HL-60 (cell line): ENCODE measurements around the gene SLCO2A1.

Source experiments
- CTCF ChIP-seq: IDR thresholded peaks from one replicate; pipeline ENCODE4 v1.5.1; 2011; ENCODE audit warnings: low read length, control low read depth, inconsistent platforms; ENCODE audit not compliant: insufficient read depth
- GABPA ChIP-seq: IDR thresholded peaks from 2 replicates; pipeline ENCODE4 v1.6.1; 2012; ENCODE audit warnings: low read depth
- POLR2AphosphoS5 ChIP-seq: IDR thresholded peaks from 2 replicates; pipeline ENCODE4 v1.6.1; 2012; ENCODE audit warnings: low read depth
- REST ChIP-seq: IDR thresholded peaks from 2 replicates; pipeline ENCODE4 v1.6.1; 2012; ENCODE audit warnings: low read depth; ENCODE audit not compliant: insufficient replicate concordance
- SPI1 ChIP-seq: IDR thresholded peaks from 2 replicates; pipeline ENCODE4 v1.6.1; 2012; ENCODE audit warnings: low read depth, mild to moderate bottlenecking, borderline replicate concordance

GRCh38 chr3:134054881-134055280 is 25.2 kb upstream of the SLCO2A1 start:
- TF ChIP-seq CTCF, result no peak
- no peak for TF ChIP-seq REST
- TF ChIP-seq POLR2AphosphoS5, result no peak
- no peak for TF ChIP-seq GABPA
- no peak for TF ChIP-seq SPI1
